ENCODE data around the gene CD44.

CD44 gene

GRCh38 chr11:35190804-35191348 is 51.9 kb downstream of the CD44 start:
- H3K79me2 ChIP-seq (ENCODE audit: low read length), result peaks cover 97% of the 10 kb centered on the region
- peaks cover 87% of the 10 kb centered on the region for H3K4me1 ChIP-seq (ENCODE audit: low read length)
- no peak overlapping the region for H3K9ac ChIP-seq (ENCODE audit: low read length)
- H3K4me2 ChIP-seq (ENCODE audit: low read length), result 0 out of 2 replicates have a peak overlapping the region, but pooled peaks have one; percentile 9
- no peak for TF ChIP-seq EZH2phosphoT487 (IDR thresholded peaks at IDR 0.05; ENCODE audit: low read depth)
- H3K36me3 ChIP-seq (replicated peaks; ENCODE audit: low read depth, low read length), result peaks cover 93% of the 10 kb centered on the region
- H3K4me3 ChIP-seq (ENCODE audit: low read length), result no peak overlapping the region
- H4K20me1 ChIP-seq (ENCODE audit: insufficient read depth, low read length), result peaks cover 96% of the 10 kb centered on the region
- no peaks in the 10 kb centered on the region for H3K9me3 ChIP-seq (ENCODE audit: insufficient read depth, low read length)
- peak overlapping the region; percentile 43 for H3K27ac ChIP-seq (ENCODE audit: low read length)
- no peak overlapping the region for H2AFZ ChIP-seq (ENCODE audit: low read depth, low read length)
- H3K27me3 ChIP-seq (ENCODE audit: low read depth, low read length), result no peaks in the 10 kb centered on the region

- peaks cover 97% of the 10 kb centered on the region for H3K36me3 ChIP-seq (replicated peaks; ENCODE audit: low read depth, low read length)
- peaks cover 100% of the 10 kb centered on the region for H3K79me2 ChIP-seq (ENCODE audit: low read length)
- TF ChIP-seq, protein P1, sequence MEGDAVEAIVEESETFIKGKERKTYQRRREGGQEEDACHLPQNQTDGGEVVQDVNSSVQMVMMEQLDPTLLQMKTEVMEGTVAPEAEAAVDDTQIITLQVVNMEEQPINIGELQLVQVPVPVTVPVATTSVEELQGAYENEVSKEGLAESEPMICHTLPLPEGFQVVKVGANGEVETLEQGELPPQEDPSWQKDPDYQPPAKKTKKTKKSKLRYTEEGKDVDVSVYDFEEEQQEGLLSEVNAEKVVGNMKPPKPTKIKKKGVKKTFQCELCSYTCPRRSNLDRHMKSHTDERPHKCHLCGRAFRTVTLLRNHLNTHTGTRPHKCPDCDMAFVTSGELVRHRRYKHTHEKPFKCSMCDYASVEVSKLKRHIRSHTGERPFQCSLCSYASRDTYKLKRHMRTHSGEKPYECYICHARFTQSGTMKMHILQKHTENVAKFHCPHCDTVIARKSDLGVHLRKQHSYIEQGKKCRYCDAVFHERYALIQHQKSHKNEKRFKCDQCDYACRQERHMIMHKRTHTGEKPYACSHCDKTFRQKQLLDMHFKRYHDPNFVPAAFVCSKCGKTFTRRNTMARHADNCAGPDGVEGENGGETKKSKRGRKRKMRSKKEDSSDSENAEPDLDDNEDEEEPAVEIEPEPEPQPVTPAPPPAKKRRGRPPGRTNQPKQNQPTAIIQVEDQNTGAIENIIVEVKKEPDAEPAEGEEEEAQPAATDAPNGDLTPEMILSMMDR (IDR thresholded peaks at IDR 0.05; ENCODE audit: low read depth, low read length), result no peak
- H3K9ac ChIP-seq (ENCODE audit: low read length), result no peak overlapping the region
- H3K9me3 ChIP-seq (ENCODE audit: insufficient read depth, low read length), result no peaks in the 10 kb centered on the region
- H2AFZ ChIP-seq (ENCODE audit: low read depth, low read length), result no peak overlapping the region
- peaks cover 87% of the 10 kb centered on the region for H3K4me1 ChIP-seq (ENCODE audit: low read length)
- H3K27ac ChIP-seq (ENCODE audit: low read length), result no peak overlapping the region
- no peak overlapping the region for H3K4me2 ChIP-seq (ENCODE audit: low read length)
- no peaks in the 10 kb centered on the region for H3K27me3 ChIP-seq (ENCODE audit: low read depth, low read length)
- H4K20me1 ChIP-seq (ENCODE audit: insufficient read depth, low read length), result peaks cover 100% of the 10 kb centered on the region
- no peak overlapping the region for H3K4me3 ChIP-seq (ENCODE audit: low read length)
Observed at GRCh38 chr11:35192347-35192746, 53.4 kb downstream of the CD44 start.

GRCh38 chr11:35193767-35194166 is 54.8 kb downstream of the CD44 start:
- peaks cover 97% of the 10 kb centered on the region for H4K20me1 ChIP-seq (ENCODE audit: insufficient read depth, low read length)
- no peak for TF ChIP-seq EZH2phosphoT487 (IDR thresholded peaks at IDR 0.05; ENCODE audit: low read depth)
- TF ChIP-seq, protein P1 (IDR thresholded peaks at IDR 0.05; ENCODE audit: low read depth, low read length), result no peak
- H3K79me2 ChIP-seq (ENCODE audit: low read length), result peaks cover 100% of the 10 kb centered on the region
- H3K36me3 ChIP-seq (replicated peaks; ENCODE audit: low read depth, low read length), result peaks cover 95% of the 10 kb centered on the region
- no peaks in the 10 kb centered on the region for H3K27me3 ChIP-seq (ENCODE audit: low read depth, low read length)
- H3K9me3 ChIP-seq (ENCODE audit: insufficient read depth, low read length), result no peaks in the 10 kb centered on the region
- H3K4me1 ChIP-seq (ENCODE audit: low read length), result peaks cover 83% of the 10 kb centered on the region
- H2AFZ ChIP-seq (ENCODE audit: low read depth, low read length), result no peak overlapping the region
- no peak overlapping the region for H3K9ac ChIP-seq (ENCODE audit: low read length)
- H3K27ac ChIP-seq (ENCODE audit: low read length), result no peak overlapping the region
- no peak overlapping the region for H3K4me2 ChIP-seq (ENCODE audit: low read length)
- no peak overlapping the region for H3K4me3 ChIP-seq (ENCODE audit: low read length)

DNA sequence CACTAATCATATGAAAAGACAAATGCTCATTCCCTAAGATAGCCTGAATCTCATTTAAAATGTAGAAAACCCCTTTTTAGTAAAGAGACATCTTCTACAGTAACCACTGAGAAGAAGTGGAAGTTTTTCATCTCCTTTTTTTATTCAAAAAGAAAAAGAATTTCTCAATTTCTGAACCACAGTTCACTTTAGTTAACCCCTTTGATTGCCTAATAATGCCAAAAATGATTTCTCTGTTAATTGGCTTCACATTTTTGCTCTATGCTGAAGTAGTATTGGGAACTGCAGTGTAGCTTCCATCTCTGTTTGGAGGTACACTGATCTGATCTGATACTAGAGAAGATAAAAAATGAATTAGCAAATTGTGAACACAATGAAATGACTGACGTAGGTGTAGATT is 58.3 kb downstream of the CD44 start:
- Histone ChIP-seq H3K4me1 (ENCODE audit: low read length) (peaks cover 76% of the 10 kb centered on the region), H4K20me1 (ENCODE audit: insufficient read depth, low read length) (peaks cover 95% of the 10 kb centered on the region), H2AFZ (ENCODE audit: low read depth, low read length) (no peak overlapping the region), H3K4me2 (ENCODE audit: low read length) (peak overlapping the region; percentile 1; the same call in 1 of the 2 replicates), H3K9me3 (ENCODE audit: insufficient read depth, low read length) (no peaks in the 10 kb centered on the region), H3K27me3 (ENCODE audit: low read depth, low read length) (no peaks in the 10 kb centered on the region), H3K79me2 (ENCODE audit: low read length) (peaks cover 99% of the 10 kb centered on the region), H3K9ac (ENCODE audit: low read length) (no peak overlapping the region), H3K27ac (ENCODE audit: low read length) (peak overlapping the region; percentile 28), H3K36me3 (replicated peaks; ENCODE audit: low read depth, low read length) (peaks cover 95% of the 10 kb centered on the region), H3K4me3 (ENCODE audit: low read length) (no peak overlapping the region)
- no peak for TF ChIP-seq EZH2phosphoT487 (IDR thresholded peaks at IDR 0.05; ENCODE audit: low read depth)
- TF ChIP-seq, protein P1 (IDR thresholded peaks at IDR 0.05; ENCODE audit: low read depth, low read length), result no peak
